Measurements from ENCODE around the gene FBXO41.

GRCh38 chr2:73307720-73308119 lies 23.4 kb upstream of the FBXO41 start:
- no peak for TF ChIP-seq POLR2AphosphoS5 (IDR thresholded peaks at IDR 0.05)
- TF ChIP-seq, protein P1, sequence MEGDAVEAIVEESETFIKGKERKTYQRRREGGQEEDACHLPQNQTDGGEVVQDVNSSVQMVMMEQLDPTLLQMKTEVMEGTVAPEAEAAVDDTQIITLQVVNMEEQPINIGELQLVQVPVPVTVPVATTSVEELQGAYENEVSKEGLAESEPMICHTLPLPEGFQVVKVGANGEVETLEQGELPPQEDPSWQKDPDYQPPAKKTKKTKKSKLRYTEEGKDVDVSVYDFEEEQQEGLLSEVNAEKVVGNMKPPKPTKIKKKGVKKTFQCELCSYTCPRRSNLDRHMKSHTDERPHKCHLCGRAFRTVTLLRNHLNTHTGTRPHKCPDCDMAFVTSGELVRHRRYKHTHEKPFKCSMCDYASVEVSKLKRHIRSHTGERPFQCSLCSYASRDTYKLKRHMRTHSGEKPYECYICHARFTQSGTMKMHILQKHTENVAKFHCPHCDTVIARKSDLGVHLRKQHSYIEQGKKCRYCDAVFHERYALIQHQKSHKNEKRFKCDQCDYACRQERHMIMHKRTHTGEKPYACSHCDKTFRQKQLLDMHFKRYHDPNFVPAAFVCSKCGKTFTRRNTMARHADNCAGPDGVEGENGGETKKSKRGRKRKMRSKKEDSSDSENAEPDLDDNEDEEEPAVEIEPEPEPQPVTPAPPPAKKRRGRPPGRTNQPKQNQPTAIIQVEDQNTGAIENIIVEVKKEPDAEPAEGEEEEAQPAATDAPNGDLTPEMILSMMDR (IDR thresholded peaks at IDR 0.05; ENCODE audit: poor library complexity, severe bottlenecking), result no peak
- TF ChIP-seq EP300 (conservative IDR thresholded peaks at IDR 0.05; ENCODE audit: poor library complexity, severe bottlenecking), result no peak
- no peak for TF ChIP-seq EZH2 (IDR thresholded peaks at IDR 0.05; ENCODE audit: borderline replicate concordance, insufficient read depth, low read length, poor library complexity, severe bottlenecking)
- no peak for TF ChIP-seq RAD21 (conservative IDR thresholded peaks at IDR 0.05)

All from neural cell (in vitro differentiated cells).